Measurements from ENCODE around the gene F12.
"Not testable (repeated sequence)": the region's sequence is repeated elsewhere in the genome, so short reads cannot be mapped to it uniquely, and the experiment has no call there.

Gene F12

GRCh38 chr5:177393206-177393765 is 16.1 kb downstream of the F12 start:
- in situ Hi-C loops (cut with HindIII; ENCODE audit: low sequenced_read_pairs), result no loop called here

DNA sequence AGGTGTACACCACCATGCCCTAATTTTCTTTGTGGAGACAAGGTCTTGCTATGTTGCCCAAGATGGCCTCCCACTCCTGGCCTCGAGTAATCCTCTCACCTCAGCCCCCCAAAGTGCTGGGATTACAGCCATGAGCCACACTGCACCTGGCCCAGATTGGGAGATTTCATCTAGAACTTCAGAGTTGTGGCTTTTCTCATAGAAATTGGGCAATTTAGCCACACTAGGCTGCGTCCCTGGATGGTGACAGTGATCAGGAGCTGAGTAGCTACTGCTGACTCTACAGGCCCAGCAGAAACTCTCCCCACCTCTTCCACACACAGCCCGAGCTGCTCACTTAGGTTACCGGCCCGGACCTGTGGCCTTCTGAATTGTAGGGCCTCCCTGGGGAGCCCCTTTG is 16.6 kb downstream of the F12 start:
- in situ Hi-C loops (cut with HindIII; ENCODE audit: low sequenced_read_pairs), result no loop called here

DNA sequence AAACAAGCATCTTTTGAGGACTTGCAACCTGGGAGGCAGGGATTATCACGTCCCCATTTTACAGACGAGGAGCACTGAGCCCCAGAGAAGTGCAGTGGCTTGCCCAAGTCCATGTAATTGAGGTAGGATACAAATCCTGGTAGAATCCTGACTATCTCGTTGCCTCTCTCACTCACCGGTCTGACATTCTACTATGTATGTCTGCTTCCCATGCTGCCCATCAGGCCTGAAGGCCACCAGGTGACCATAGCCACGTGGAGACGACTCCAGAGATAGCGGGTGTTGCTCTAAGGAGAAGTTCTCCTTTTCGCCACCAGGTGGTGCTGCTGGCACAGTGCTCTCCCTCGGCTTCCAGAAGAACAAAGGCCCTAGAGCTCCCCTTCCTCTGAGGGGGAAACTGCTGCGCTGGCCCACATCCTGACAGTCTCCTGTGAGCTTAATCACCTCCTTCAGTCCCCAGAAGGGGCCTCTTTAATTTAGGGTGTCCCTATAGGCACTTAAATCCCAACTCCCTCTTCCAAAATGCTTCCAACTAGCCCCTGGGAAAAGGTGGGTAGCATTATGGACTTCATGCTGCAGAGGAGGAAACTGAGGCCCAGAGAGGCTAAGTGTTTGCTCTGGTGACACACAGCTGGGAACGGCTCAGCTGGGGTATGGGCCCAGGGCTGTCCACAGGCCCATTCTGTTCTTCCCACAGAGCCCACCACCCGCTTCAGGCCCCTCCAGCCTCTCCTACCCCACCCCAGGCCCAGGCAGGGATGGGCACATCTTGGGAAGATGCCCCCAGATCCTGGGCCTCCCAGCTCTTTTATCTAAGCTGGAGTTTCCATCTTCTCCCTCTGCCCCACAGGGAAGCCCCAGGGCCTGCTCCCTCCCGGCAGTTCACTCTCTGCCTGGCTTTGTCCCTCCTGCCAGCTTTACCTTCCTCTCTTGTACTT is 18.7 kb downstream of the F12 start:
- in situ Hi-C loops (cut with HindIII; ENCODE audit: low sequenced_read_pairs), result no loop called here

DNA sequence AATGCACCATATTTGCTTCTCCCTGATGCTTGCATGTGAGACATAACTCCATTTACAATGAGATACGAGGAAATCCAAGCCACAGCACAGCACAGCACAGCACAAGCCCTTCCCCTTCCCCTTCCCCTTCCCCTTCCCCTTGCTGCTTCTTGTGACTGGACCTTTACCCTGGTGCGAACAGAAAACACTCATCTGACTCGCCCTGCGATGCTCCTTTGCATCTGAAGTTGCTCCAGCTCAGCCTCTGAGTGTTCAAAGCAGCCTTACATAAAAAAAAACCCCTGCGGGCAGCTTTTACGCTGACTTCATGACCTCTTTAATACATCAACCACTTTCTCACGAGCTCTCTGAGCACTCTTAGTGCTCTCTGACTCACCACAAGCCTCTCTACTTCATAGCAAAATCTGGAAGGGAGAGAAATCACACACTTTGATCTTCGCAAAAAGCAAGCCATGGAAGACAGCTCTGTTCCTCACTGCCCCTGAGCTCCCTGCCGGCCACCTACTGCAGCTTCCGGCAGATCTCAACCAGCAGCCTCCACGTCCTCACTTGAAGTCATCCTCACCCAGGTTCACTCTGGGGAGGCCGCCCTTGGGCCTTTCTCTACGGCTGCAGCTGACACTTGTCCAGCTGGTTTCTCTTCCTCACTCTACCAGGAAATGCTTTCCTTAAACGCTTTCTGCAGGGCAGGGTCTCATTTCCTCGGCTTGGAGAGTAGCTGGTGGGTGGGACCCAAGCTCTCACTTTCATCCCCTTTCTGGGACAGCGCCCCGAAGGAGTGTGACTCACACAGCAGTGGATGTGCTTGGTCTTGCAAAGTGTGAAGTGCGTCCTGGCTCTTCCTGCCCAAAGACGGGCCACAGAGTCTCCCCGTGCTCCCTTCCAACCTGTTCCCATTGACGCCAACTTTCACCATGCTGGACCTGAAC is 19.9 kb downstream of the F12 start:
- in situ Hi-C loops (cut with HindIII; ENCODE audit: low sequenced_read_pairs), result no loop called here

DNA sequence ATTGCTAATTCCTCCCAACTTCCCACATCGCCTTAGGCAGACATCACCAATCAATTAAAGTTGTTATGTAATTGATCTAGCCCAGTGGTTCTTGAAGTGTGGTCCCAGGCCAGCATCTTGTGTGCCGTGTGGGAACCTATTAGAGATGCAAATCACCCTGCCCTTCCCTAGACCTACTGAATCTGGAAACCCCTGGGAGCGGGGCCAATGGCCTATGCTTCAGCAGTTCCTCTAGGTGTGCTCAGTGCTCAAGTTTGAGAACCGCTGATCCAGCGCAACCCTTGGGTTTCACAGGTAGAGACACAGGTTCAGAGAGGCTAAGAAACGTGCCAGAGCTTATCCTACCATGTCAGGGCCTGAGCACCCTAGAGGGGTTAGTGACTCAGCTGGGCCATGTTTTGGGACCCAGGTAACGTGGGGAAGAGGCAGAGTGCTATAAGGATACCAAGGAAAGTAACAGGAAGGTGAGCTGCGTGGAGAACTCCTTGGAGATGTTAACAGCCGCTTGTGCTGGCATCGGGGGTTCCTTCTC is 20.8 kb downstream of the F12 start:
- in situ Hi-C loops (cut with HindIII; ENCODE audit: low sequenced_read_pairs), result no loop called here

DNA sequence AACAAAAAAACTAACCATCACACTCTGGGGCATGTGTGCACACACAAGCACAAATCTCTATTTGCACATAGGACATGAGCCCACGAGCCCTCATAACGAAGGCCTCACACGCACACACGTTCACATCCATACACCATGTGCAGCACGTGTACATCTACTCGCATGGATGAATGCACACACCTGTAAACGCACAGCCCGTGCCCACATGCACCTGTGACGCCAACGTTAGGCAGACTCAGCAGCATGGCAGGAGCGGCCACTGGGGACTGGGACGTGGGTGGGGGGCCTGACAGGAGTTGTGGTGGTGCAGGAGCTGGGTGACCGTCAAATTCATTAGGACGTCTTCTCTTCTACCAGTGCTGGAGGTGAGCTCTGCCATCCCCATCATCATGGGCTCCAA is 22.0 kb downstream of the F12 start:
- in situ Hi-C loops (cut with HindIII; ENCODE audit: low sequenced_read_pairs), result no loop called here

DNA sequence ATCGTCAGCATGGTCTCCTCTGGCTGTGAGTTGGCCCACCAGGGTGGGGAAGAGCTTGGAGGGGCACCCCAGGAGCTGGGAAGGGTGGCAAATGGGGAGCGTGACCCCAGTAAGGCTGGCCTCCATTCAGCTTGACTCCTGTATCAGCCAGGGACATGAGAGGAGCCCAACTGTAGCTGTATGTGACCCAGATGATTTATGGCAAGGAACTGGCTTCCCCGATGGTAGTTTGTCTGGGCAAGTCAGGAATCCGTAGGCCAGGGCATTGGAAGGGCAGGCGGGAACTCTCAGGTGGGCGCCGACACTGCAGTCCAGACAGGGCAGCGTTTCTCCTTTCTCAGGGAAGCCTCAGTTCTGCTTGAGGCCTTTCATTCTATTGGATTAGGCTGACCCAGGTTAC is 22.8 kb downstream of the F12 start:
- in situ Hi-C loops (cut with HindIII; ENCODE audit: low sequenced_read_pairs), result no loop called here

DNA sequence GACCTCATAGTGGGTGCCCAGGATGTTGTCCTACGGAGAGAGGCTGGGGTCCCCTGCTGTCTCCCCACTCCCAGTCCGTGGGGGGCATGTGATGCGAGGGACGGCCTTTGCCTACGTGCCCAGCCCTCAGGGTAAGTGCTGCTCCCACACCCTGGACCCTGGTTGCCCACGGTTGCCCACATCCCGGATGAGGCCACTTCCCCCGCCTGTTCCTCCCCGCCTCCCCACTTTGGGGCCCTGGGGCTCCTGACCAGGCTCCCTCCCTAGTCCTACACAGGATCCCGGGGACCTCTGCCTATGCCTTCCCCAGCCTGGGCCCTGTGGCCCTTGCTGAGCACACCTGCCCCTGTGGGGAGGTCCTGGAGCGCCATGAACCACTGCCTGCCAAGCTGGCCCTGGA is 23.6 kb downstream of the F12 start:
- in situ Hi-C loops (cut with HindIII; ENCODE audit: low sequenced_read_pairs), result no loop called here

GRCh38 chr5:177384134-177384533 is 25.2 kb downstream of the F12 start, which contains the start of gene SLC34A1:
SLC34A1 (plus strand) TSS chr5:177384434; CDS start chr5:177385742, 1,308 bp downstream.
- in situ Hi-C loops (cut with HindIII; ENCODE audit: low sequenced_read_pairs), result no loop called here

GRCh38 chr5:177383181-177383580 is 26.2 kb downstream of the F12 start:
- in situ Hi-C loops (cut with HindIII; ENCODE audit: low sequenced_read_pairs), result no loop called here

DNA sequence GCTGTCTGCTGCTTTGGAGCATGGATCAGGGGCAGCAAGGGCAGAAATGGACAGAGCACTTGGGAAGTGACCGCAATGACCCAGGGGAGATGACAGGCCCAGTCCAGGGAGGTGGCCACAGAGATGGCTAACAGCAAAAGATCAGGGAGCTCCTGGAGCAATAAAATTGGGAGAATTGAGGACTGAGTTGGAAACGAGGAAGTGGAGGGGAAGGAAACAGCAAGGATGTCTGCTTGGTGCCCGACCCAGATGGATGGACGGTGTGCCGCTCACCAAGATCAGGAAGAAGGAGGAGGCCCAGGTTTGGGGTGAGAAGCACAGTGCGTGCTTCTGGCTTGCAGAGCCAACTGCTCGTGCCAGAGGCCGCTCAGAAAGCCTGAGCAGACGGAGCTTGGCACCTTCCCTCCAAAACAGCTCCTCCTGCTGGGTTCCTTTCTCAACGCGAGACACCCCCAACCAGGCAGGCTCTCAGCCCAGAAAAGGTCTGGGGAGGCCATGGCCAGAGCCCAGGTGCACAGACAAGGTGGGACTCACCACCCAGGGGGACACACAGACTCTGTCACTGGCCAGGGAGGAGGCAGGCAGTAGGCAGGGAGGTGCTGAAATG is 26.8 kb downstream of the F12 start:
- in situ Hi-C loops (cut with HindIII; ENCODE audit: low sequenced_read_pairs), result no loop called here

DNA sequence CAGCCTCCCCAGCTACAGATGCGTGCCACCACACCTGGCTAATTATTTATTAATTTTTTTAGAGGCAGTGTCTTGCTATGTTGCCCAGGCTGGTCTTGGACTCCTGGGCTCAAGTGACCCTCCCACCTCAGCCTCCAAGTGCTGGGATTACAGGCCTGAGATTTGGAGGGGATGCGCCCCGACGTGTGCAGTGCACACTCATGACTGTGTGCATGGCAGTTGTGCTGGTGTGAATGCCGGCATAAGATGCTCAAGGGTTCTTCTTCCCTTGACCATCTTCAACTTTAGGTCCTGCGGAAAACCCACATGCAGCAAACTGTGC is 28.6 kb downstream of the F12 start:
- in situ Hi-C loops (cut with HindIII; ENCODE audit: low sequenced_read_pairs), result no loop called here

GRCh38 chr5:177378884-177379883 is 30.2 kb downstream of the F12 start:
- in situ Hi-C loops (cut with HindIII; ENCODE audit: low sequenced_read_pairs), result no loop called here

GRCh38 chr5:177377851-177378776 is 31.2 kb downstream of the F12 start:
- in situ Hi-C loops (cut with HindIII; ENCODE audit: low sequenced_read_pairs), result no loop called here

GRCh38 chr5:177376107-177376506 is 33.3 kb downstream of the F12 start:
- in situ Hi-C loops (cut with HindIII; ENCODE audit: low sequenced_read_pairs), result no loop called here

DNA sequence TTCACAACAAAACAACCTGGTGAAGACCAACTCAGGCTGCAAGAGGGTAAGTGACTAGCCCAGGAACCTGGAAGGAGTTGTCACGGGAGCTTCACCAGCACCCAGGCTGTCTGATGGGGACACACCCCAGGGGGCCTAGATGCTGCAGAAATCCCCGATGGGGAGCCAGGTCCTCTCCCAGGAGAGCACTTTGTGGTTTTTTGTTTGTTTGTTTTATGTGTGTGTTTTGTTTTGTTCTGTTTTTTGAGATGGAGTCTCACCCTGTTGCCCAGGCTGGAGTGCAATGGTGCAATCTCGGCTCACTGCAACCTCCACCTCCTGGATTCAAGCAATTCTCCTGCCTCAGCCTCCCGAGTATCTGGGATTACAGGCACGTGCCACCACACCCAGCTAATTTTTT is 33.8 kb downstream of the F12 start:
- in situ Hi-C loops (cut with HindIII; ENCODE audit: low sequenced_read_pairs), result not testable (repeated sequence)

GRCh38 chr5:177374211-177374610 is 35.2 kb downstream of the F12 start:
- in situ Hi-C loops (cut with HindIII; ENCODE audit: low sequenced_read_pairs), result no loop called here

- in situ Hi-C loops (cut with HindIII; ENCODE audit: low sequenced_read_pairs), result no loop called here
These were observed 35.6 kb downstream of the F12 start for GRCh38 chr5:177373806-177374205.

DNA sequence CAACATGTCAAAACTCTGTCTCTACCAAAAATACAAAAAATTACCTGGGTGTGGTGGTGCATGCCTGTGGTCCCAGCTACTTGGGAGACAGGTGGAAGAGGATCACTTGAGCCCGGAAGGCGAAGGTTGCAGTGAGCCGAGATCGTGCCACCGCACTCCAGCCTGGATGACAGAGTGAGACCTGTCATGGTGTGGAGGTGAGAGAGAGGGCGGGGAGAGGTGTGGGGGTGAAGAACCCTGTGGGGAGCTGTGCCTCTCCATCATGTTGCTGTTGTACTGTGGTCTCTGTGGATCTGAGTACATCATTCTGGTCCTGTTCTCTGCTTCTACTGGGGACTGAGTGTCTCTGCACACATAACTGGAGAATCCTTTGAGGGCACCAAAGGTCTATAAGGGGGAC is 36.5 kb downstream of the F12 start:
- in situ Hi-C loops (cut with HindIII; ENCODE audit: low sequenced_read_pairs), result no loop called here
